ENCODE results near the gene CDH24.

GRCh38 chr14:23043145-23043544 is 14.2 kb downstream of the CDH24 start:
- TF ChIP-seq CTCF (IDR thresholded peaks at IDR 0.05; ENCODE audit: extremely low read depth in 1 of 2, insufficient read depth in 1 of 2, low read depth in 1 of 2, low read length in 2 of 2) (no peak), MYC (IDR thresholded peaks at IDR 0.05; ENCODE audit: low read depth, low read length) (no peak), POLR2A (IDR thresholded peaks at IDR 0.05; ENCODE audit: low read depth, low read length) (no peak), POLR2AphosphoS5 (IDR thresholded peaks at IDR 0.05; ENCODE audit: insufficient read depth, low read depth, low read length) (no peak), FOS (IDR thresholded peaks at IDR 0.05; ENCODE audit: borderline replicate concordance, insufficient read depth, low read length) (no peak), MAX (IDR thresholded peaks at IDR 0.05; ENCODE audit: insufficient read depth, insufficient read length) (no peak), JUN (IDR thresholded peaks at IDR 0.05; ENCODE audit: borderline replicate concordance, insufficient read depth, insufficient read length, low read depth) (no peak)
